Common myeloid progenitor, CD34-positive (primary cell): ENCODE measurements around the gene ZNF10.

Source experiments
- CTCF ChIA-PET: fragments of 350-600 bp; sonication (Branson Sonifier 250); formaldehyde crosslinking; loops from one replicate; lab custom pipeline; 2021; ENCODE audit warnings: antibody characterized with exemption; lab: Charles Lee
- POLR2A ChIA-PET: fragments of 350-600 bp; sonication (Branson Sonifier 250); formaldehyde crosslinking; loops from one replicate; lab custom pipeline; 2021; ENCODE audit warnings: antibody characterized with exemption; lab: Charles Lee
- DNase-seq, 3 donors: peaks; one replicate each; pipeline versions ENCODE4 v3.0.0 to v3.0.0-alpha.2; 2013
- H3K27ac ChIP-seq, 2 experiments: 1 replicate in 1 of 2; 2 replicates in 1 of 2; pipeline ENCODE4 v1.7.0; 2013; ENCODE audit warnings: inconsistent platforms in 2 of 2, low read length in 2 of 2, mild to moderate bottlenecking in 2 of 2, low read depth in 1 of 2, moderate library complexity in 1 of 2; ENCODE audit not compliant: severe bottlenecking in 2 of 2, insufficient read depth in 1 of 2, poor library complexity in 1 of 2
- H3K27me3 ChIP-seq, 5 experiments: replicated peaks in 2 of 5; 1 replicate in 3 of 5; 2 replicates in 2 of 5; pipeline versions ENCODE4 v1.6.1 to v1.7.0; 2013; ENCODE audit warnings: low read length in 4 of 5, mild to moderate bottlenecking in 2 of 5, moderate library complexity in 2 of 5, inconsistent platforms in 1 of 5; ENCODE audit not compliant: insufficient read depth in 5 of 5, control insufficient read depth in 4 of 5
- H3K36me3 ChIP-seq, 4 experiments: 1 replicate in 2 of 4; 2 replicates in 2 of 4; pipeline versions ENCODE4 v1.6.1 to v1.7.0; 2013; ENCODE audit warnings: low read length in 3 of 4, control low read depth in 1 of 4, mild to moderate bottlenecking in 1 of 4; ENCODE audit not compliant: control insufficient read depth in 4 of 4, insufficient read depth in 4 of 4
- H3K4me1 ChIP-seq, 4 experiments: 1 replicate in 3 of 4; 2 replicates in 1 of 4; pipeline versions ENCODE4 v1.6.1 to v1.7.1; 2013; ENCODE audit warnings: low read length in 3 of 4, mild to moderate bottlenecking in 3 of 4, control low read depth in 1 of 4, inconsistent platforms in 1 of 4, moderate library complexity in 1 of 4; ENCODE audit not compliant: control insufficient read depth in 4 of 4, insufficient read depth in 4 of 4; ENCODE audit errors: control extremely low read depth in 1 of 4
- H3K4me3 ChIP-seq, 7 experiments: 1 replicate in 4 of 7; 2 replicates in 3 of 7; pipeline versions ENCODE4 v1.5.1 to v1.7.0; 2013; ENCODE audit warnings: mild to moderate bottlenecking in 7 of 7, low read length in 6 of 7, moderate library complexity in 6 of 7, inconsistent platforms in 2 of 7, low read depth in 2 of 7, control low read depth in 1 of 7; ENCODE audit not compliant: insufficient read depth in 4 of 7, control insufficient read depth in 1 of 7; ENCODE audit errors: extremely low read depth in 1 of 7
- H3K9me3 ChIP-seq, 5 experiments: 1 replicate in 4 of 5; 2 replicates in 1 of 5; pipeline versions ENCODE4 v1.6.1 to v1.7.1; 2013; ENCODE audit warnings: low read length in 4 of 5, mild to moderate bottlenecking in 2 of 5, inconsistent platforms in 1 of 5, low read depth in 1 of 5, moderate library complexity in 1 of 5; ENCODE audit not compliant: control insufficient read depth in 4 of 5, insufficient read depth in 2 of 5; ENCODE audit errors: control extremely low read depth in 1 of 5
- WGBS: methylation state at CpG from one replicate; pipeline ENCODE4 v1.1.5; 2013; ENCODE audit not compliant: insufficient coverage; 5-methylcytosine and 5-hydroxymethylcytosine counted together

ZNF10 gene

GRCh38 chr12:133204264-133204603 lies 73.8 kb downstream of the ZNF10 start:
- Histone ChIP-seq H3K36me3 (peaks cover 20 to 40% (median 35%) of the 10 kb centered on the region in 4 experiments), H3K9me3 (peaks cover 47 to 83% (median 61%) of the 10 kb centered on the region in 5 experiments), H3K27me3 (no peaks in the 10 kb centered on the region), H3K4me3 (peak overlapping the region in 2 of 7 experiments; percentile 22 to 36), H3K4me1 (no peaks in the 10 kb centered on the region), H3K27ac (no peak overlapping the region)
- POLR2A ChIA-PET, result no interaction called here
- no peak for DNase-seq
- no CpG with 5 or more reads among the region's 1 CpG for WGBS
- CTCF ChIA-PET, result no interaction called here

- H3K9me3 ChIP-seq, result peaks cover 38 to 89% (median 64%) of the 10 kb centered on the region in 5 experiments
- H3K4me3 ChIP-seq, result peak overlapping the region in 1 of 7 experiments; percentile 36
- H3K4me1 ChIP-seq, result no peaks in the 10 kb centered on the region
- ChIA-PET POLR2A (no interaction called here), CTCF (no interaction called here)
- no CpG with 5 or more reads among the region's 2 CpGs for WGBS
- H3K27me3 ChIP-seq, result no peaks in the 10 kb centered on the region
- DNase-seq, result no peak
- peaks cover 16 to 29% (median 26%) of the 10 kb centered on the region in 4 experiments for H3K36me3 ChIP-seq
- no peak overlapping the region for H3K27ac ChIP-seq
Measured at GRCh38 chr12:133206390-133206789, 76.0 kb downstream of the ZNF10 start.
